Vagina (tissue), 2 donors: ENCODE data around the gene EBLN1.

Source experiments
- CTCF ChIP-seq, 3 experiments: fragments of 450-650 bp in 2 of 3; fragments of 200-600 bp in 1 of 3; sonication (generic) in 1 of 3; IDR thresholded peaks; one replicate each; pipeline ENCODE4 v1.5.1; 2017 to 2019; ENCODE audit warnings: antibody characterized with exemption in 3 of 3, mild to moderate bottlenecking in 2 of 3, moderate library complexity in 2 of 3
- POLR2A ChIP-seq, 2 donors: fragments of 450-650 bp; IDR thresholded peaks; one replicate each; pipeline ENCODE4 v1.6.1; 2017; ENCODE audit warnings: antibody characterized with exemption in 2 of 2, mild to moderate bottlenecking in 2 of 2, moderate library complexity in 2 of 2
- POLR2AphosphoS5 ChIP-seq, 2 donors: sonication (generic); formaldehyde crosslinking; IDR thresholded peaks; one replicate each; pipeline ENCODE4 v1.9.0; 2017; ENCODE audit warnings: antibody characterized with exemption in 2 of 2, mild to moderate bottlenecking in 2 of 2, low read depth in 1 of 2; ENCODE audit not compliant: insufficient read depth in 1 of 2

GRCh38 chr10:22230158-22230833 is 12.5 kb upstream of the EBLN1 start:
- TF ChIP-seq CTCF (IDR thresholded peaks at IDR 0.05): no peak
- TF ChIP-seq POLR2A (IDR thresholded peaks at IDR 0.05): no peak
- TF ChIP-seq POLR2AphosphoS5 (IDR thresholded peaks at IDR 0.05; ENCODE audit: insufficient read depth in 1 of 2, low read depth in 1 of 2): peak in 1 of 2 donors; percentile 66
